ENCODE results near the gene AKAP6. TPM values are rescaled to one million over a fixed set of nuclear protein-coding genes. Genes with fewer than 3 reads are reported as not detected.

AKAP6 gene
- total RNA-seq, 2 experiments from 2014 or later = 0.13 to 0.72 TPM

- Histone ChIP-seq H3K4me3 (ENCODE audit: low read depth, low read length, poor library complexity, severe bottlenecking) (no peak overlapping the region), H3K79me2 (ENCODE audit: insufficient read depth, low read depth, low read length) (no peaks in the 10 kb centered on the region), H3K27ac (ENCODE audit: low read depth, low read length, poor library complexity, severe bottlenecking) (no peak overlapping the region), H3K4me2 (ENCODE audit: low read length) (no peak overlapping the region), H4K20me1 (ENCODE audit: insufficient read depth, low read length) (no peaks in the 10 kb centered on the region), H3K4me1 (ENCODE audit: insufficient read depth, low read length, poor library complexity, severe bottlenecking) (no peaks in the 10 kb centered on the region), H2AFZ (ENCODE audit: low read length) (no peak overlapping the region), H3K9me3 (ENCODE audit: low read length) (no peaks in the 10 kb centered on the region), H3K36me3 (ENCODE audit: insufficient read depth, low read length) (no peaks in the 10 kb centered on the region), H3K9me2 (ENCODE audit: insufficient read depth, low read length) (no peaks in the 10 kb centered on the region)
- BruUV-seq (replicated peaks) = no TSS peak
- intact Hi-C loops (cut with micrococcal nuclease; ENCODE audit: unreplicated experiment) = no loop called here
- ChIA-PET CTCF (ENCODE audit: unreplicated experiment) (interaction anchor here (0.6 kb wide), 1 partner anchor 928 kb away, joined by 3 read pairs; no protein-coding TSS in a partner anchor), POLR2A (interaction anchor here (0.7 kb wide), 1 partner anchor 100 kb away, joined by 3 read pairs; no protein-coding TSS in a partner anchor)
- no peak for DNase-seq (ENCODE audit: low spot score)
- TF ChIP-seq CTCF (conservative IDR thresholded peaks at IDR 0.05; ENCODE audit: low read length) (no peak), EZH2phosphoT487 (IDR thresholded peaks at IDR 0.05; ENCODE audit: borderline replicate concordance, low read depth, low read length) (no peak)
Measured at GRCh38 chr14:32432813-32433538, 103.9 kb downstream of the AKAP6 start.

GRCh38 chr14:32434180-32434579 lies 105.1 kb downstream of the AKAP6 start:
- TF ChIP-seq CTCF (conservative IDR thresholded peaks at IDR 0.05; ENCODE audit: low read length) (no peak), EZH2phosphoT487 (IDR thresholded peaks at IDR 0.05; ENCODE audit: borderline replicate concordance, low read depth, low read length) (no peak)
- no peaks in the 10 kb centered on the region for H3K36me3 ChIP-seq (ENCODE audit: insufficient read depth, low read length)
- no peaks in the 10 kb centered on the region for H3K9me3 ChIP-seq (ENCODE audit: low read length)
- H3K9me2 ChIP-seq (ENCODE audit: insufficient read depth, low read length) = no peaks in the 10 kb centered on the region
- BruUV-seq (replicated peaks) = no TSS peak
- no peak for DNase-seq (ENCODE audit: low spot score)
- no peaks in the 10 kb centered on the region for H3K4me1 ChIP-seq (ENCODE audit: insufficient read depth, low read length, poor library complexity, severe bottlenecking)
- no peaks in the 10 kb centered on the region for H4K20me1 ChIP-seq (ENCODE audit: insufficient read depth, low read length)
- no peak overlapping the region for H3K4me2 ChIP-seq (ENCODE audit: low read length)
- no peak overlapping the region for H2AFZ ChIP-seq (ENCODE audit: low read length)
- H3K79me2 ChIP-seq (ENCODE audit: insufficient read depth, low read depth, low read length) = no peaks in the 10 kb centered on the region
- H3K4me3 ChIP-seq (ENCODE audit: low read depth, low read length, poor library complexity, severe bottlenecking) = no peak overlapping the region
- ChIA-PET POLR2A (no interaction called here), CTCF (ENCODE audit: unreplicated experiment) (no interaction called here)
- intact Hi-C loops (cut with micrococcal nuclease; ENCODE audit: unreplicated experiment) = no loop called here
- no peak overlapping the region for H3K27ac ChIP-seq (ENCODE audit: low read depth, low read length, poor library complexity, severe bottlenecking)

GRCh38 chr14:32434880-32435279 lies 105.8 kb downstream of the AKAP6 start:
- POLR2A ChIA-PET = no interaction called here
- no peak for TF ChIP-seq EZH2phosphoT487 (IDR thresholded peaks at IDR 0.05; ENCODE audit: borderline replicate concordance, low read depth, low read length)
- TF ChIP-seq CTCF (conservative IDR thresholded peaks at IDR 0.05; ENCODE audit: low read length) = no peak

More at GRCh38 chr14:32434880-32435279, 105.8 kb downstream of the AKAP6 start:
- H3K9me3 ChIP-seq (ENCODE audit: low read length) = no peaks in the 10 kb centered on the region
- no peaks in the 10 kb centered on the region for H3K36me3 ChIP-seq (ENCODE audit: insufficient read depth, low read length)
- H3K79me2 ChIP-seq (ENCODE audit: insufficient read depth, low read depth, low read length) = no peaks in the 10 kb centered on the region
- H3K27ac ChIP-seq (ENCODE audit: low read depth, low read length, poor library complexity, severe bottlenecking) = no peak overlapping the region
- no peak for DNase-seq (ENCODE audit: low spot score)
- intact Hi-C loops (cut with micrococcal nuclease; ENCODE audit: unreplicated experiment) = no loop called here
- H2AFZ ChIP-seq (ENCODE audit: low read length) = no peak overlapping the region
- H3K4me2 ChIP-seq (ENCODE audit: low read length) = no peak overlapping the region
- H3K4me1 ChIP-seq (ENCODE audit: insufficient read depth, low read length, poor library complexity, severe bottlenecking) = no peaks in the 10 kb centered on the region
- no peaks in the 10 kb centered on the region for H4K20me1 ChIP-seq (ENCODE audit: insufficient read depth, low read length)
- CTCF ChIA-PET (ENCODE audit: unreplicated experiment) = no interaction called here
- no TSS peak for BruUV-seq (replicated peaks)
- H3K9me2 ChIP-seq (ENCODE audit: insufficient read depth, low read length) = no peaks in the 10 kb centered on the region
- H3K4me3 ChIP-seq (ENCODE audit: low read depth, low read length, poor library complexity, severe bottlenecking) = no peak overlapping the region

Data from OCI-LY7 (cell line).